ENCODE measurements around the gene MAB21L4. TPM values are rescaled to one million over a fixed set of nuclear protein-coding genes. Genes with fewer than 3 reads are reported as not detected.

MAB21L4 gene
- total RNA-seq, 4 donors from 2014 or later: 0.83 TPM; not detected in 3

DNA sequence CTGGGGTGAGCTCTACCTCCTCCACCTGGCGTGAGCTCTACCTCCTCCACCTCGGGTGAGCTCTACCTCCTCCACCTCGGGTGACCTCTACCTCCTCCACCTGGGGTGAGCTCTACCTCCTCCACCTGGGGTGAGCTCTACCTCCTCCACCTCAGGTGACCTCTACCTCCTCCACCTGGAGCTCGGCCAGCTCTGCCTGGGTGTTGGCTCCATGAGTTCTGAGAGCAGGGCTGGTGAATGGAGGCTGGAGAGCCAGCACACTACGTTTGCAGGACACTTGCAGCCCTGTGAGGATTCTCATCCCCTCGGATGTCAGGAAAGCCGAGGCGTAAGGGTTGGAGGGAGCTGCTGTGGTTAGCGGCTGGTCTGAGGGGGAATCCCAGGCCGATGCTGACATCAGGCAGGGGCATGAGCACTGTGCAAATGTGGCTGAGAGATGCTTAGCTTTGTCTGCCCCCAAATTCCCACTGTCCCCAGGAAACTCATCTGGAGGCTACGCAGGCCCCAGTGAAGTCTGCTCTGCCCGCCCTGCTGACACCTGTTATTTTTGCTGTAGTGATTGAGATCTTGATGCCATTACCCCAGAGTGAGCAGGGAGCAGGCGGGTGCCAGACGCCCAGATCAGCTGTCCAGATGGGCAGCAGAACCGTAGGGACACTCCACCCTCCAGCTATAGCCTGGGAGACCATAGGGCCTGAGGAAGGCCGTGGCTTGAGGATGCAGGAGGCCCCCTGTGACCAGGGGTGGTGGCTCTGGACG is 13.4 kb upstream of the MAB21L4 start:
- Histone ChIP-seq H3K9me3 (no peaks in the 10 kb centered on the region), H3K36me3 (no peaks in the 10 kb centered on the region), H3K4me3 (no peak overlapping the region), H3K27me3 (peaks cover 0 to 70% (median 0%) of the 10 kb centered on the region in 4 donors), H3K4me1 (peaks cover 10 to 15% (median 14%) of the 10 kb centered on the region in 4 donors), H3K27ac (replicated peaks in 1 of 4) (no peak overlapping the region)
- DNase-seq (ENCODE audit: extremely low spot score): no peak
- whole genome bisulfite sequencing: 80% methylated on average over 8 of the region's 17 CpGs
- TF ChIP-seq, protein P1, sequence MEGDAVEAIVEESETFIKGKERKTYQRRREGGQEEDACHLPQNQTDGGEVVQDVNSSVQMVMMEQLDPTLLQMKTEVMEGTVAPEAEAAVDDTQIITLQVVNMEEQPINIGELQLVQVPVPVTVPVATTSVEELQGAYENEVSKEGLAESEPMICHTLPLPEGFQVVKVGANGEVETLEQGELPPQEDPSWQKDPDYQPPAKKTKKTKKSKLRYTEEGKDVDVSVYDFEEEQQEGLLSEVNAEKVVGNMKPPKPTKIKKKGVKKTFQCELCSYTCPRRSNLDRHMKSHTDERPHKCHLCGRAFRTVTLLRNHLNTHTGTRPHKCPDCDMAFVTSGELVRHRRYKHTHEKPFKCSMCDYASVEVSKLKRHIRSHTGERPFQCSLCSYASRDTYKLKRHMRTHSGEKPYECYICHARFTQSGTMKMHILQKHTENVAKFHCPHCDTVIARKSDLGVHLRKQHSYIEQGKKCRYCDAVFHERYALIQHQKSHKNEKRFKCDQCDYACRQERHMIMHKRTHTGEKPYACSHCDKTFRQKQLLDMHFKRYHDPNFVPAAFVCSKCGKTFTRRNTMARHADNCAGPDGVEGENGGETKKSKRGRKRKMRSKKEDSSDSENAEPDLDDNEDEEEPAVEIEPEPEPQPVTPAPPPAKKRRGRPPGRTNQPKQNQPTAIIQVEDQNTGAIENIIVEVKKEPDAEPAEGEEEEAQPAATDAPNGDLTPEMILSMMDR (IDR thresholded peaks at IDR 0.05): no peak
- no peak for TF ChIP-seq POLR2AphosphoS5 (IDR thresholded peaks at IDR 0.05)
- no peak for TF ChIP-seq POLR2A (IDR thresholded peaks at IDR 0.05; ENCODE audit: low read depth)
- TF ChIP-seq EP300 (IDR thresholded peaks at IDR 0.05): no peak
- intact Hi-C loops (cut with DNase I): no loop called here

DNA sequence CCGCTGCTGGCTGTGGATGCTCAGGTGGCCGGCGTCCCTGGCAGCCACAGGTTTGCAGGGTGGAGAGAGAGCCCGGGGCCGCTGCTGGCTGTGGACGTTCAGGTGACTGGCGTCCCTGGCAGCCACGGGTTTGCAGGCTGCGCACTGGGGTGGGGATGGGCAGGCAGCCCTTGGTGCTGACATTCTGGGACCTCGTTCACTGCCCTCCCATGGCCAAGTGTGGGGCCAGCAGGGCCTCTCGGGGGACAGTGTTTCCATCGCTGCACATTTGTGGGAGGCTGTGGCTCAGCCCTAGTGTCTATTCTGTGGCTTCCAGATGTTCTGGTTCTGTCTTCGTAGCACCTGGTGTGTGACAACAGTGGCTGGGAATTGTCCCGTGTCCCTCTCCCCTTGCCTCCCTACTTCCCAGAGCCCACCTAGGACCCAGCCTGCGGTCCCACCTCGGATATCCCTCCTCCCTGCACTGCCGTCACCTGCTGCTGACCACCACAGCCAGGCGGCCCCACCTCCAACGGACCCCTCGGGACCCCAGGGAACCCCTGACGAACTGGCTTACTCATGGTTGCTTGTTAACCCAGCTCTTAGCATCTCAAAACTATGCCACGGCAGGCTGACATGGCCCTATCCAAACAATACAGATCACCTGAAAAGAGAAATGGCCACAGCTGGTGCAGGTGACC is 11.1 kb upstream of the MAB21L4 start:
- H3K36me3 ChIP-seq: no peaks in the 10 kb centered on the region
- intact Hi-C loops (cut with DNase I): no loop called here
- no peak for DNase-seq (ENCODE audit: extremely low spot score)
- WGBS: 71% methylated on average over 10 of the region's 22 CpGs
- no peaks in the 10 kb centered on the region for H3K4me1 ChIP-seq
- H3K9me3 ChIP-seq: no peaks in the 10 kb centered on the region
- H3K4me3 ChIP-seq: no peak overlapping the region
- H3K27me3 ChIP-seq: peaks cover 0 to 48% (median 0%) of the 10 kb centered on the region in 4 donors
- TF ChIP-seq POLR2A (IDR thresholded peaks at IDR 0.05; ENCODE audit: low read depth): no peak
- TF ChIP-seq, protein P1 (IDR thresholded peaks at IDR 0.05): no peak
- TF ChIP-seq EP300 (IDR thresholded peaks at IDR 0.05): no peak
- TF ChIP-seq POLR2AphosphoS5 (IDR thresholded peaks at IDR 0.05): no peak
- H3K27ac ChIP-seq (replicated peaks in 1 of 4): no peak overlapping the region

DNA sequence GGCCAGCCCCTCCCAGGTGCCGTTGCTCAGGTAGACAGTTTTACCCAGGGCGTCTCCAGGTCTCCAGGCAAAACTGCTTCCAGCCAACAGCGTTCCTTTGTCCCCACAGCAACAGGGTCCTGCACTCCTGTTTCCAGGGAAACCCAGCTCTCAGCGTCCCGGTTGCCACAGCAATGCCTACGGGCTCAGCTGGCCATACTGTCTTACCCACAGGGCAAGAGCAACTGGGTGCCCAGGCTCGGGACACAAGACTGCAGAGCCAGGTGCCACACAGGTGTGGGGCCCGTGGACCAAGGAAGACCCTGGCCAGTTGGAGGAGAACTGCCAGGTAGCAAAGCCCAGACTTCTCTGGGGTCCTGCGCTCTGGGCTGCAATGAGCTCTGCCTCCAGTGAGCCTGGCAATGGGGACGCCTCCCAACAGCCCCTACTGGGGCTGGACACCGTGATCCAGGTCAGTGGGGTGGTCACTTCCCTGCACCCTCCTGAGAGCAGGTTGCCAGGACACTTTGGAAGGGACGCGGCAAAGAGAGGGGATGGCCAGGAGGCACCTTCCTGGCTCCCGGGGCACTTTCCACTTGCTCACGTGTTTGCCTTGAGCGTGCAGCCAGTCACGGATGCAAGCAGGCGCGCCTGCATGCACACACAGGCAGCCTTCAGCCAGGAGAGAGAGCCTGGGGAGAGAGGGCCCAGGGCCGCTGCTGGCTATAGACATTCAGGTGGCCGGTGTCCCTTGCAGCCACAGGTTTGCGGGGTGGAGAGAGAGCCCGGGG is 10.4 kb upstream of the MAB21L4 start, which contains the start of gene CROCC2:
Gene CROCC2, plus strand, starts transcription at position 196 of the 770 bp plus-strand sequence. Its CDS starts 178 bp downstream, at position 374.
- Histone ChIP-seq H3K9me3 (no peaks in the 10 kb centered on the region), H3K4me1 (no peaks in the 10 kb centered on the region), H3K36me3 (no peaks in the 10 kb centered on the region), H3K4me3 (no peak within 1 kb of the TSS), H3K27me3 (peaks cover 0 to 43% (median 0%) of the 10 kb centered on the region in 4 donors), H3K27ac (replicated peaks in 1 of 4) (no peak within 1 kb of the TSS)
- WGBS: 87% methylated on average over 12 of the region's 23 CpGs
- intact Hi-C loops (cut with DNase I): no loop called here
- TF ChIP-seq, protein P1 (IDR thresholded peaks at IDR 0.05): no peak
- TF ChIP-seq POLR2AphosphoS5 (IDR thresholded peaks at IDR 0.05) (no peak), POLR2A (IDR thresholded peaks at IDR 0.05; ENCODE audit: low read depth) (no peak)
- no peak for DNase-seq (ENCODE audit: extremely low spot score)

DNA sequence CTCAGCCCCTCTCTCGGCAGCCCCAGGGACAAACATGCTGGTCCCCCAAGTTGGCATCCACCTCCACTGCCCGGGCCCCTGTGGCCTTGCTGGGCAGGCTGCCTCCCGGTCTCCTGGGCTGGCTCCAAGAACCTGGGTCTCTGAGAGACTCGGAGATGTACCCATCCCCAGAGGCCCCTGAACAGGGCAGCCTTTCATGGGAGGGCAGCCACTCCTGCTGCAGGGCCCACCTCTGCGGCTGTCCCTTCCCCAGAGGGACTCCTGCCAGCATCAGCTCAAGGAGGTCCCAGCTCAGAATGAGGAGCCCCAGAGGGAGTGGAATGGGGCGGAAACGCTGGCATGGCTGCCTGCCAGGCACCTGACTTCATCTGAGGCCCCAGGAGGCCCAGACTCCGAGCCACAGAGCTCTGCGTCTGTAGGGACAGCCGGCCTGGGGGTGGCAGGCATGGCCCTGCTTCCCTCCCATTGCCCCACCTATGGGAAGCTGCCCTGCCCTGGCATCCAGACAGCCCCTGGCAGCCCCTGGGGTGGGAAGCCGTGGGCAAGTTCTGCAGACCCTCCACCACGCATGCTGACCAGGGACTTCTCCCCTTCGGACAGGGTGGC is 9.3 kb upstream of the MAB21L4 start:
- Histone ChIP-seq H3K36me3 (no peaks in the 10 kb centered on the region), H3K27ac (replicated peaks in 1 of 4) (no peak overlapping the region), H3K4me1 (no peaks in the 10 kb centered on the region), H3K4me3 (no peak overlapping the region), H3K27me3 (peaks cover 0 to 40% (median 0%) of the 10 kb centered on the region in 4 donors), H3K9me3 (no peaks in the 10 kb centered on the region)
- DNase-seq (ENCODE audit: extremely low spot score): no peak
- intact Hi-C loops (cut with DNase I): no loop called here
- TF ChIP-seq POLR2A (IDR thresholded peaks at IDR 0.05; ENCODE audit: low read depth) (no peak), EP300 (IDR thresholded peaks at IDR 0.05) (no peak), POLR2AphosphoS5 (IDR thresholded peaks at IDR 0.05) (no peak)
- TF ChIP-seq, protein P1 (IDR thresholded peaks at IDR 0.05): no peak
- WGBS: 80% methylated on average over 3 of the region's 13 CpGs

Data from esophagus muscularis mucosa (tissue), 4 donors.